ENCODE results near the gene ACSM4.

DNA sequence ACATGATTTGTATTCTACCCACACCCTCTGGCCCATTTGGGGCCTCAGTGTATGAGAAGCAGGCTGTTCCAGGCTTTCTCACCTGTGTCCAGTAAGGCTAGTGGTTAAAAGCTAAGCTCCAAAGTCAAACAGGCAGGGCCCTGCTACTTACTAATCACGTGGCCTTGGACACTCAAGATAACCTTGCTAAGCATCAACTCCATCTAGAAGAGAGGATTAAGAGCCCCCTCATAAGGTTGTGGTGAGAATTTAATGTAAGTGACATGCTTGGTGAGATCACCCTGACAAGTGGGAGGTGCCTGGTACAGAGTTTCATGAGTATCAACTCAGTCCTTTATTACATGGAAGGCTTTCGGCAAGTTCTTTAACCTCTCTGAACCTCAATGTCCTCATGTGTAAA, 17.8 kb downstream of the ACSM4 start:
- TF ChIP-seq, protein P1, sequence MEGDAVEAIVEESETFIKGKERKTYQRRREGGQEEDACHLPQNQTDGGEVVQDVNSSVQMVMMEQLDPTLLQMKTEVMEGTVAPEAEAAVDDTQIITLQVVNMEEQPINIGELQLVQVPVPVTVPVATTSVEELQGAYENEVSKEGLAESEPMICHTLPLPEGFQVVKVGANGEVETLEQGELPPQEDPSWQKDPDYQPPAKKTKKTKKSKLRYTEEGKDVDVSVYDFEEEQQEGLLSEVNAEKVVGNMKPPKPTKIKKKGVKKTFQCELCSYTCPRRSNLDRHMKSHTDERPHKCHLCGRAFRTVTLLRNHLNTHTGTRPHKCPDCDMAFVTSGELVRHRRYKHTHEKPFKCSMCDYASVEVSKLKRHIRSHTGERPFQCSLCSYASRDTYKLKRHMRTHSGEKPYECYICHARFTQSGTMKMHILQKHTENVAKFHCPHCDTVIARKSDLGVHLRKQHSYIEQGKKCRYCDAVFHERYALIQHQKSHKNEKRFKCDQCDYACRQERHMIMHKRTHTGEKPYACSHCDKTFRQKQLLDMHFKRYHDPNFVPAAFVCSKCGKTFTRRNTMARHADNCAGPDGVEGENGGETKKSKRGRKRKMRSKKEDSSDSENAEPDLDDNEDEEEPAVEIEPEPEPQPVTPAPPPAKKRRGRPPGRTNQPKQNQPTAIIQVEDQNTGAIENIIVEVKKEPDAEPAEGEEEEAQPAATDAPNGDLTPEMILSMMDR (IDR thresholded peaks at IDR 0.05): no peak
- TF ChIP-seq POLR2A (IDR thresholded peaks at IDR 0.05; ENCODE audit: low read depth) (no peak), EP300 (IDR thresholded peaks at IDR 0.05) (no peak)

Data from esophagus muscularis mucosa (tissue), 4 donors.